Sigmoid colon (tissue), 4 donors: ENCODE measurements around the gene NTHL1.

ENCODE experiments used
- EP300 ChIP-seq, 4 donors: sonication (generic); formaldehyde crosslinking; IDR thresholded peaks; one replicate each; pipeline ENCODE4 v1.6.1; 2017; ENCODE audit warnings: antibody characterized with exemption in 4 of 4
- POLR2A ChIP-seq, 2 donors: fragments of 450-650 bp; IDR thresholded peaks; one replicate each; pipeline ENCODE4 v1.6.1; 2016; ENCODE audit warnings: antibody characterized with exemption in 2 of 2, mild to moderate bottlenecking in 2 of 2, moderate library complexity in 2 of 2
- TF ChIP-seq, protein P1 (sequence below), 4 experiments: fragments of 450-650 bp in 3 of 4; fragments of 200-600 bp in 1 of 4; IDR thresholded peaks; one replicate each; pipeline ENCODE4 v1.5.1; 2016 to 2019; ENCODE audit warnings: antibody characterized with exemption in 4 of 4, mild to moderate bottlenecking in 3 of 4, moderate library complexity in 2 of 4

DNA sequence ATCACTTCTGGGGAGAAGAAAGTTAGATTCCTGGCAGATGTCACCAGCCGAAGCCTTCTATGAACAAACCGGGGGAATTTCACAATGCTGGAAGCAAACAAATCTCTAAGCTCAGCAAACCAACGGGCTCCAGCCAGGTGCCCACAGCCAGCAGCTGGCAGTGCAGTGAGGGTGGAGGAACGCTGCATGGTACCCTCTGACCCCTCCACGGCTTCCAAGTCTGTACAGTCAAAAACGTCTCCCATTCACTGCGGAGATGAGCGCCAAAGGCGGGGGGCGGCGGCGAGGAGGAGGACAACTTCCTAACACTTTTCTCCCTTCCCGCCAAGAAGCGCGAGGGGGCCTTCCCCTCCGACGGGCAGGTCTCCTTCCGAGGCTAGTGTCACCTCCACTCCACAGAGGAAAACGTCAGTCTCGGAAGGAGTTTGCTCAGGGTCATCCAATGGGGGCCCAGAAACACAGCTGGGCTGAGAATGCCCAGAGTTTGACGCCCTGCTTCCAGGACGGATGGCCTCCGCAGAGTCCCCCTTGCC is 38.9 kb downstream of the NTHL1 start:
- TF ChIP-seq, protein P1, sequence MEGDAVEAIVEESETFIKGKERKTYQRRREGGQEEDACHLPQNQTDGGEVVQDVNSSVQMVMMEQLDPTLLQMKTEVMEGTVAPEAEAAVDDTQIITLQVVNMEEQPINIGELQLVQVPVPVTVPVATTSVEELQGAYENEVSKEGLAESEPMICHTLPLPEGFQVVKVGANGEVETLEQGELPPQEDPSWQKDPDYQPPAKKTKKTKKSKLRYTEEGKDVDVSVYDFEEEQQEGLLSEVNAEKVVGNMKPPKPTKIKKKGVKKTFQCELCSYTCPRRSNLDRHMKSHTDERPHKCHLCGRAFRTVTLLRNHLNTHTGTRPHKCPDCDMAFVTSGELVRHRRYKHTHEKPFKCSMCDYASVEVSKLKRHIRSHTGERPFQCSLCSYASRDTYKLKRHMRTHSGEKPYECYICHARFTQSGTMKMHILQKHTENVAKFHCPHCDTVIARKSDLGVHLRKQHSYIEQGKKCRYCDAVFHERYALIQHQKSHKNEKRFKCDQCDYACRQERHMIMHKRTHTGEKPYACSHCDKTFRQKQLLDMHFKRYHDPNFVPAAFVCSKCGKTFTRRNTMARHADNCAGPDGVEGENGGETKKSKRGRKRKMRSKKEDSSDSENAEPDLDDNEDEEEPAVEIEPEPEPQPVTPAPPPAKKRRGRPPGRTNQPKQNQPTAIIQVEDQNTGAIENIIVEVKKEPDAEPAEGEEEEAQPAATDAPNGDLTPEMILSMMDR (IDR thresholded peaks at IDR 0.05): no peak
- no peak for TF ChIP-seq POLR2A (IDR thresholded peaks at IDR 0.05)
- no peak for TF ChIP-seq EP300 (IDR thresholded peaks at IDR 0.05)
